RWPE2 (cell line): ENCODE results near the gene NOX5.

Experiments used
- ATAC-seq: fragments of 200-7000 bp; cut with Tn5 transposase; 3 replicates; pipeline ENCODE4 v1.9.1; 2021; ENCODE audit warnings: low read depth
- DNase-seq: peaks from one replicate; pipeline ENCODE4 v3.0.0-alpha.2; 2020; ENCODE audit warnings: low spot score
- H3K27ac ChIP-seq: fragments of 450-650 bp; 2 replicates; pipeline ENCODE4 v1.5.1; 2017; ENCODE audit warnings: mild to moderate bottlenecking; ENCODE audit not compliant: poor library complexity, severe bottlenecking
- H3K27me3 ChIP-seq: fragments of 250-450 bp; sonication (Bioruptor Pico); 2 replicates; pipeline ENCODE4 v1.5.1; 2021; ENCODE audit warnings: mild to moderate bottlenecking, moderate library complexity; ENCODE audit not compliant: insufficient read depth, poor library complexity, severe bottlenecking
- H3K36me3 ChIP-seq: fragments of 250-450 bp; sonication (Bioruptor Pico); 2 replicates; pipeline ENCODE4 v1.5.1; 2020; ENCODE audit warnings: low read depth, mild to moderate bottlenecking, moderate library complexity
- H3K4me1 ChIP-seq: fragments of 250-450 bp; sonication (Bioruptor Pico); 2 replicates; pipeline ENCODE4 v1.5.1; 2021; ENCODE audit warnings: mild to moderate bottlenecking, moderate library complexity; ENCODE audit not compliant: insufficient read depth, poor library complexity, severe bottlenecking
- H3K4me3 ChIP-seq: fragments of 250-450 bp; sonication (Bioruptor Pico); 2 replicates; pipeline ENCODE4 v1.5.1; 2021; ENCODE audit warnings: mild to moderate bottlenecking, moderate library complexity; ENCODE audit not compliant: severe bottlenecking
- H3K9me3 ChIP-seq: fragments of 250-450 bp; sonication (Bioruptor Pico); 2 replicates; pipeline ENCODE4 v1.5.1; 2021; ENCODE audit warnings: mild to moderate bottlenecking, moderate library complexity; ENCODE audit not compliant: severe bottlenecking
- TF ChIP-seq, protein P1 (sequence below): fragments of 450-650 bp; IDR thresholded peaks from one replicate; pipeline ENCODE4 v1.5.1; 2017; ENCODE audit warnings: mild to moderate bottlenecking, moderate library complexity; ENCODE audit not compliant: poor library complexity, severe bottlenecking

Gene NOX5

DNA sequence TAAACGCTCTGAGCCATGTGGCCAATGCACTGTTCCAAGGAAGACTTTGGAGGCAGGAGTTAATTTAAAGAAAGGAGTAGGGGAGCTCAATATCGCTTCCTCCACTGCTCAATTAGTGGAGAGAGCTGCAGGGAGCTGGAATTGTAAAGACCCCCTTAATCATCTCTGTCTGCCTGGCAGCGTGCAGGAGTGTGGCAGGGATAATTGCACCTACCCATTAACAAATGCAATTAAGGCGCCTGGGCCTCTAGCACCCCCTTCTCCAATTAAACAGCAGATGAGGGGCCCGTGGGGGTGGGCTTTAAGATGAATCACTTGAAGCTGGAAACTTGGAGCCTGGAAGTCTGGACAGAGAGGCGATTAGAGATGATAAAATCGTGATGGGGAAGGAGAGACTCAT, 84.3 kb downstream of the NOX5 start:
- H3K36me3 ChIP-seq: no peaks in the 10 kb centered on the region
- no peaks in the 10 kb centered on the region for H3K9me3 ChIP-seq
- TF ChIP-seq, protein P1, sequence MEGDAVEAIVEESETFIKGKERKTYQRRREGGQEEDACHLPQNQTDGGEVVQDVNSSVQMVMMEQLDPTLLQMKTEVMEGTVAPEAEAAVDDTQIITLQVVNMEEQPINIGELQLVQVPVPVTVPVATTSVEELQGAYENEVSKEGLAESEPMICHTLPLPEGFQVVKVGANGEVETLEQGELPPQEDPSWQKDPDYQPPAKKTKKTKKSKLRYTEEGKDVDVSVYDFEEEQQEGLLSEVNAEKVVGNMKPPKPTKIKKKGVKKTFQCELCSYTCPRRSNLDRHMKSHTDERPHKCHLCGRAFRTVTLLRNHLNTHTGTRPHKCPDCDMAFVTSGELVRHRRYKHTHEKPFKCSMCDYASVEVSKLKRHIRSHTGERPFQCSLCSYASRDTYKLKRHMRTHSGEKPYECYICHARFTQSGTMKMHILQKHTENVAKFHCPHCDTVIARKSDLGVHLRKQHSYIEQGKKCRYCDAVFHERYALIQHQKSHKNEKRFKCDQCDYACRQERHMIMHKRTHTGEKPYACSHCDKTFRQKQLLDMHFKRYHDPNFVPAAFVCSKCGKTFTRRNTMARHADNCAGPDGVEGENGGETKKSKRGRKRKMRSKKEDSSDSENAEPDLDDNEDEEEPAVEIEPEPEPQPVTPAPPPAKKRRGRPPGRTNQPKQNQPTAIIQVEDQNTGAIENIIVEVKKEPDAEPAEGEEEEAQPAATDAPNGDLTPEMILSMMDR: no peak
- H3K27ac ChIP-seq: no peak overlapping the region
- no peaks in the 10 kb centered on the region for H3K27me3 ChIP-seq
- H3K4me3 ChIP-seq: no peak overlapping the region
- DNase-seq: no peak
- H3K4me1 ChIP-seq: no peaks in the 10 kb centered on the region
- ATAC-seq: no peak

GRCh38 chr15:69099941-69100340, 85.4 kb downstream of the NOX5 start:
- no peak for ATAC-seq
- Histone ChIP-seq H3K27ac (no peak overlapping the region), H3K27me3 (no peaks in the 10 kb centered on the region), H3K4me3 (no peak overlapping the region), H3K36me3 (no peaks in the 10 kb centered on the region), H3K4me1 (no peaks in the 10 kb centered on the region), H3K9me3 (no peaks in the 10 kb centered on the region)
- TF ChIP-seq, protein P1: no peak
- DNase-seq: no peak

- H3K27me3 ChIP-seq: no peaks in the 10 kb centered on the region
- no peaks in the 10 kb centered on the region for H3K4me1 ChIP-seq
Observed at GRCh38 chr15:69100821-69101220, 86.3 kb downstream of the NOX5 start.

DNA sequence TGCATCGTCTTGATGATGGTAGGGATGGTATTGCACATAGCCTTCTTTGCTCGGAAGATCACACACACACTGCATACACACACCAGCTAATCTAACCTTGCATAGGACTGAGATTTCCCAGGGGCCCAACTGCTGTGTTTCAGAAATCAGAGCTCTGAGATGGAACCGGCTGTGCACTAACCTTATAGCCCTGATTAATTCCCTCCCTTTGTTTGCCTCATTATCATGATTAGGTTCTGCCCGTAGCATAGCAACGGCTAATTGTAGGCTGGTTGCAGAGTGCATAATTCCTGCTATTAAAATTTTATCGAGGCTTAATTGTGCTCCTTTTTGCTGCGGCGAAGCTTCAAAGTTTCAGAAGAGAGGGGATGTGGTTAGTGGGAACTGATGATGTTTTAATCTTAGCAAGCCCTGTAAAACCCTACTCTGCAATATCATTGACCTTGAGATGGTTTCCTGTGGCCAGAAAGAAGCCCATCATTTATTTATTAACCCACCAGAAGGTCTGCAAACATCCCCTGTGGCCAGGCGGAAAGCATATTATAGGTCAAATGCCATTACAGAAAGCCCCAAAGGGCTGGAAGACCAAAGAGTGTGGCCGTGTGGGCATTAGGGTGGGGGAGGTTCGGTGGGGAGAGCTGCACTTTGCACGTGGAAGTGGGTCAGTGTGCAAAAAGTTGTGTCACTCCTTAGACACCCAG, 89.7 kb downstream of the NOX5 start:
- TF ChIP-seq, protein P1: no peak

More at GRCh38 chr15:69100821-69101220, 86.3 kb downstream of the NOX5 start:
- TF ChIP-seq, protein P1: no peak
- no peak overlapping the region for H3K27ac ChIP-seq
- H3K36me3 ChIP-seq: no peaks in the 10 kb centered on the region
- no peaks in the 10 kb centered on the region for H3K9me3 ChIP-seq
- ATAC-seq (peak; percentile 20; the same call in 1 of the 3 replicates), DNase-seq (no peak)
- H3K4me3 ChIP-seq: no peak overlapping the region

GRCh38 chr15:69105451-69105985, 91.0 kb downstream of the NOX5 start:
- H3K9me3 ChIP-seq: no peaks in the 10 kb centered on the region
- TF ChIP-seq, protein P1: no peak
- ATAC-seq: no peak
- H3K4me1 ChIP-seq: peaks cover 8% of the 10 kb centered on the region
- no peak overlapping the region for H3K27ac ChIP-seq
- no peak for DNase-seq
- H3K4me3 ChIP-seq: no peak overlapping the region
- H3K27me3 ChIP-seq: no peaks in the 10 kb centered on the region
- no peaks in the 10 kb centered on the region for H3K36me3 ChIP-seq

More for the DNA sequence above, 89.7 kb downstream of the NOX5 start:
- H3K4me3 ChIP-seq: no peak overlapping the region
- DNase-seq (no peak), ATAC-seq (no peak)
- H3K27me3 ChIP-seq: no peaks in the 10 kb centered on the region
- no peaks in the 10 kb centered on the region for H3K9me3 ChIP-seq
- H3K36me3 ChIP-seq: no peaks in the 10 kb centered on the region
- no peak overlapping the region for H3K27ac ChIP-seq
- peaks cover 8% of the 10 kb centered on the region for H3K4me1 ChIP-seq
